GM12878 (cell line): Measurements from ENCODE around the gene PCDHGA8. TPM values are rescaled to one million over a fixed set of nuclear protein-coding genes. Genes with fewer than 3 reads are reported as not detected.

ENCODE experiments used
- BACH1 ChIP-seq: fragments of 450-650 bp; IDR thresholded peaks from 2 replicates; pipeline ENCODE4 v1.6.1; 2017; ENCODE audit warnings: mild to moderate bottlenecking, borderline replicate concordance
- BCLAF1 ChIP-seq: fragments of 450-650 bp; IDR thresholded peaks from 2 replicates; pipeline ENCODE4 v1.6.1; 2017; ENCODE audit warnings: antibody characterized with exemption, mild to moderate bottlenecking, moderate library complexity
- BMI1 ChIP-seq: fragments of 450-650 bp; IDR thresholded peaks from 2 replicates; pipeline ENCODE4 v1.6.1; 2016; ENCODE audit warnings: mild to moderate bottlenecking, moderate library complexity, borderline replicate concordance
- BRCA1 ChIP-seq: IDR thresholded peaks from 2 replicates; pipeline ENCODE4 v1.6.1; 2011; ENCODE audit warnings: low read depth, low read length, improper control_type of control experiment
- CBFB ChIP-seq: IDR thresholded peaks from 2 replicates; pipeline ENCODE4 v1.6.1; 2016; ENCODE audit warnings: antibody characterized with exemption, low read depth
- CREB1 ChIP-seq: IDR thresholded peaks from 2 replicates; pipeline ENCODE4 v1.6.1; 2012; ENCODE audit warnings: low read depth, mild to moderate bottlenecking, inconsistent platforms
- EGR1 ChIP-seq, 2 experiments: IDR thresholded peaks; 1 replicate in 1 of 2; 2 replicates in 1 of 2; pipeline ENCODE4 v1.6.1; 2011 to 2012; ENCODE audit warnings: low read depth in 2 of 2, low read length in 2 of 2, borderline replicate concordance in 1 of 2, mild to moderate bottlenecking in 1 of 2, moderate library complexity in 1 of 2
- EP300 ChIP-seq, 2 experiments: fragments of 150-350 bp in 1 of 2; IDR thresholded peaks; 2 replicates each; pipeline ENCODE4 v1.6.1; 2011 to 2012; ENCODE audit warnings: low read depth in 2 of 2, low read length in 2 of 2, borderline replicate concordance in 1 of 2, improper control_type of control experiment in 1 of 2, inconsistent platforms in 1 of 2; ENCODE audit not compliant: control insufficient read depth in 1 of 2
- FOXM1 ChIP-seq: IDR thresholded peaks from 2 replicates; pipeline ENCODE4 v1.6.1; 2012; ENCODE audit warnings: low read depth, mild to moderate bottlenecking, inconsistent platforms, low read length, moderate library complexity
- IKZF1 ChIP-seq: fragments of 450-650 bp; conservative IDR thresholded peaks from 2 replicates; pipeline ENCODE4 v1.6.1; 2017; ENCODE audit warnings: antibody characterized with exemption, mild to moderate bottlenecking
- MXI1 ChIP-seq: fragments of 150-350 bp; IDR thresholded peaks from 2 replicates; pipeline ENCODE4 v1.6.1; 2011; ENCODE audit warnings: low read depth, mild to moderate bottlenecking, inconsistent platforms, low read length, improper control_type of control experiment
- NBN ChIP-seq: fragments of 450-650 bp; IDR thresholded peaks from 2 replicates; pipeline ENCODE4 v1.6.1; 2016
- POLR2AphosphoS5 ChIP-seq: IDR thresholded peaks from 2 replicates; pipeline ENCODE4 v1.6.1; 2011; ENCODE audit warnings: mild to moderate bottlenecking, low read length, inconsistent platforms
- RELB ChIP-seq: fragments of 450-650 bp; IDR thresholded peaks from 2 replicates; pipeline ENCODE4 v1.6.1; 2017; ENCODE audit warnings: low read depth, mild to moderate bottlenecking, moderate library complexity
- RUNX3 ChIP-seq: IDR thresholded peaks from 2 replicates; pipeline ENCODE4 v1.6.1; 2012; ENCODE audit warnings: low read length, inconsistent platforms
- SIN3A ChIP-seq: IDR thresholded peaks from 2 replicates; pipeline ENCODE4 v1.6.1; 2012; ENCODE audit warnings: low read depth, low read length, improper control_type of control experiment
- SMC3 ChIP-seq: IDR thresholded peaks from 2 replicates; pipeline ENCODE4 v1.6.1; 2011; ENCODE audit warnings: low read length, improper control_type of control experiment, borderline replicate concordance
- SRF ChIP-seq, 2 experiments: IDR thresholded peaks; 2 replicates each; pipeline ENCODE4 v1.6.1; 2011; ENCODE audit warnings: low read depth in 2 of 2, low read length in 2 of 2, mild to moderate bottlenecking in 1 of 2, moderate library complexity in 1 of 2
- STAT3 ChIP-seq: IDR thresholded peaks from 2 replicates; pipeline ENCODE4 v1.6.1; 2011; ENCODE audit warnings: low read depth, low read length, improper control_type of control experiment
- WRNIP1 ChIP-seq: IDR thresholded peaks from 2 replicates; pipeline ENCODE4 v1.6.1; 2011; ENCODE audit warnings: low read depth, low read length, improper control_type of control experiment, borderline replicate concordance
- YBX1 ChIP-seq: fragments of 450-650 bp; IDR thresholded peaks from 2 replicates; pipeline ENCODE4 v1.6.1; 2016; ENCODE audit warnings: antibody characterized with exemption
- polyA plus RNA-seq, 11 experiments: library from polyadenylated mRNA; depleted of rRNA in 4 of 11; unstranded in 6 of 11; stranded (reverse) in 5 of 11; fragments of >200 nt; fragmentation: Nextera tagmentation in 4 of 11; fragmentation: Illumina TruSeq in 1 of 11; extraction: Ambion mirVana in 4 of 11; extraction: Trizol in 1 of 11; gene quantifications; 1 replicate in 1 of 11; 2 replicates in 10 of 11; pipeline versions ENCODE4 v1.2.1 to v1.2.3, GENCODE V29; 2011 to 2016; ENCODE audit warnings: inconsistent platforms in 2 of 11, missing spikeins in 2 of 11, low read depth in 1 of 11
- total RNA-seq, 4 experiments: library from RNA; depleted of rRNA in 3 of 4; stranded (reverse); fragments of >200 nt in 3 of 4; fragmentation: Illumina TruSeq in 1 of 4; extraction: Trizol in 1 of 4; gene quantifications; 2 replicates each; pipeline versions ENCODE4 v1.2.1 to v1.2.3, GENCODE V29; 2013 to 2021
- TF ChIP-seq, protein P1 (sequence below): fragments of 450-650 bp; conservative IDR thresholded peaks from 2 replicates; pipeline ENCODE4 v1.6.1; 2017; ENCODE audit warnings: mild to moderate bottlenecking, moderate library complexity

Gene PCDHGA8
- total and polyA plus RNA-seq, 10 of the 15 experiments (the other 5 are each of a cell fraction or from before 2014, with no cell fraction given): 0.01 to 0.04 TPM; not detected in 8

- no peak for TF ChIP-seq BCLAF1
- no peak for TF ChIP-seq BACH1
- no peak for TF ChIP-seq WRNIP1
- peak; percentile 49; the same call in 1 of the 2 replicates for TF ChIP-seq RELB
- 0 out of 2 replicates have a peak, but pooled peaks have one; percentile 16 for TF ChIP-seq CBFB
- TF ChIP-seq SRF (IDR thresholded peaks at IDR 0.05; ENCODE audit: low read depth in 2 of 2, low read length in 2 of 2): no peak
- peak in 1 of 2 experiments; percentile 61; a peak in 1 of 3 replicates for TF ChIP-seq EGR1 (IDR thresholded peaks at IDR 0.05; ENCODE audit: borderline replicate concordance in 1 of 2, low read depth in 2 of 2, low read length in 2 of 2)
- TF ChIP-seq STAT3: no peak
- 0 out of 2 replicates have a peak, but pooled peaks have one; percentile 37 for TF ChIP-seq CREB1
- TF ChIP-seq SMC3: peak; percentile 62
- TF ChIP-seq EP300 (IDR thresholded peaks at IDR 0.05; ENCODE audit: borderline replicate concordance in 1 of 2, control insufficient read depth in 1 of 2, low read depth in 2 of 2, low read length in 2 of 2): no peak
- 0 out of 2 replicates have a peak, but pooled peaks have one; percentile 65 for TF ChIP-seq NBN
- peak; percentile 38 for TF ChIP-seq IKZF1
- TF ChIP-seq, protein P1, sequence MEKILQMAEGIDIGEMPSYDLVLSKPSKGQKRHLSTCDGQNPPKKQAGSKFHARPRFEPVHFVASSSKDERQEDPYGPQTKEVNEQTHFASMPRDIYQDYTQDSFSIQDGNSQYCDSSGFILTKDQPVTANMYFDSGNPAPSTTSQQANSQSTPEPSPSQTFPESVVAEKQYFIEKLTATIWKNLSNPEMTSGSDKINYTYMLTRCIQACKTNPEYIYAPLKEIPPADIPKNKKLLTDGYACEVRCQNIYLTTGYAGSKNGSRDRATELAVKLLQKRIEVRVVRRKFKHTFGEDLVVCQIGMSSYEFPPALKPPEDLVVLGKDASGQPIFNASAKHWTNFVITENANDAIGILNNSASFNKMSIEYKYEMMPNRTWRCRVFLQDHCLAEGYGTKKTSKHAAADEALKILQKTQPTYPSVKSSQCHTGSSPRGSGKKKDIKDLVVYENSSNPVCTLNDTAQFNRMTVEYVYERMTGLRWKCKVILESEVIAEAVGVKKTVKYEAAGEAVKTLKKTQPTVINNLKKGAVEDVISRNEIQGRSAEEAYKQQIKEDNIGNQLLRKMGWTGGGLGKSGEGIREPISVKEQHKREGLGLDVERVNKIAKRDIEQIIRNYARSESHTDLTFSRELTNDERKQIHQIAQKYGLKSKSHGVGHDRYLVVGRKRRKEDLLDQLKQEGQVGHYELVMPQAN: no peak
- no peak for TF ChIP-seq YBX1
- no peak for TF ChIP-seq SIN3A
- no peak for TF ChIP-seq BMI1
- no peak for TF ChIP-seq POLR2AphosphoS5
- no peak for TF ChIP-seq BRCA1
- TF ChIP-seq FOXM1: peak; percentile 46; the same call in 1 of the 2 replicates
- peak; percentile 76 for TF ChIP-seq RUNX3
- no peak for TF ChIP-seq MXI1
Observed at GRCh38 chr5:141420855-141421488, 28.5 kb downstream of the PCDHGA8 start, which contains the start of gene PCDHGA11 (continued).
